Skeletal muscle satellite cell (primary cell): ENCODE results near the gene MRPS21.

Experiments used
- H3K27me3 ChIP-seq: 2 replicates; pipeline ENCODE4 v1.7.0; 2013; ENCODE audit warnings: low read length; ENCODE audit not compliant: control insufficient read depth, insufficient read depth
- H3K36me3 ChIP-seq: 2 replicates; pipeline ENCODE4 v1.7.0; 2013; ENCODE audit warnings: mild to moderate bottlenecking, control low read depth, low read length; ENCODE audit not compliant: insufficient read depth
- H3K4me1 ChIP-seq: 2 replicates; pipeline ENCODE4 v1.7.0; 2013; ENCODE audit warnings: low read length; ENCODE audit not compliant: control insufficient read depth, insufficient read depth
- H3K4me2 ChIP-seq: 2 replicates; pipeline ENCODE4 v1.7.0; 2013; ENCODE audit warnings: mild to moderate bottlenecking, low read length
- H3K4me3 ChIP-seq: 2 replicates; pipeline ENCODE4 v1.7.0; 2013; ENCODE audit warnings: low read length
- H3K9ac ChIP-seq: 2 replicates; pipeline ENCODE4 v1.7.0; 2013; ENCODE audit warnings: mild to moderate bottlenecking, low read depth, low read length, moderate library complexity
- H3K9me3 ChIP-seq: replicated peaks from 2 replicates; pipeline ENCODE4 v1.7.0; 2013; ENCODE audit warnings: mild to moderate bottlenecking, control low read depth, low read length

MRPS21 gene

GRCh38 chr1:150321826-150322166 is 28.1 kb downstream of the MRPS21 start:
- H3K9me3 ChIP-seq, result no peaks in the 10 kb centered on the region
- H3K36me3 ChIP-seq, result peaks cover 23% of the 10 kb centered on the region
- peak overlapping the region; percentile 95 for H3K9ac ChIP-seq
- no peaks in the 10 kb centered on the region for H3K27me3 ChIP-seq
- H3K4me2 ChIP-seq, result peak overlapping the region; percentile 83
- peaks cover 7% of the 10 kb centered on the region for H3K4me1 ChIP-seq
- H3K4me3 ChIP-seq, result peak overlapping the region; percentile 93

- Histone ChIP-seq H3K4me2 (peak overlapping the region; percentile 83), H3K9ac (peak overlapping the region; percentile 95), H3K36me3 (peaks cover 27% of the 10 kb centered on the region), H3K27me3 (no peaks in the 10 kb centered on the region), H3K4me1 (peaks cover 7% of the 10 kb centered on the region), H3K9me3 (no peaks in the 10 kb centered on the region), H3K4me3 (peak overlapping the region; percentile 93)
Measured at GRCh38 chr1:150322310-150322709, 28.6 kb downstream of the MRPS21 start.

GRCh38 chr1:150332651-150333290 is 39.1 kb downstream of the MRPS21 start:
- Histone ChIP-seq H3K9me3 (no peaks in the 10 kb centered on the region), H3K4me1 (no peaks in the 10 kb centered on the region), H3K36me3 (peaks cover 49% of the 10 kb centered on the region), H3K4me3 (no peak overlapping the region), H3K27me3 (no peaks in the 10 kb centered on the region), H3K9ac (no peak overlapping the region), H3K4me2 (no peak overlapping the region)

- Histone ChIP-seq H3K4me2 (no peak overlapping the region), H3K4me3 (no peak overlapping the region), H3K36me3 (peaks cover 52% of the 10 kb centered on the region), H3K27me3 (no peaks in the 10 kb centered on the region), H3K9me3 (no peaks in the 10 kb centered on the region), H3K4me1 (no peaks in the 10 kb centered on the region), H3K9ac (no peak overlapping the region)
Measured at GRCh38 chr1:150346316-150346715, 52.7 kb downstream of the MRPS21 start.

GRCh38 chr1:150352866-150353265 is 59.2 kb downstream of the MRPS21 start:
- Histone ChIP-seq H3K4me1 (no peaks in the 10 kb centered on the region), H3K9me3 (no peaks in the 10 kb centered on the region), H3K4me2 (no peak overlapping the region), H3K9ac (no peak overlapping the region), H3K4me3 (no peak overlapping the region), H3K36me3 (peaks cover 35% of the 10 kb centered on the region), H3K27me3 (no peaks in the 10 kb centered on the region)
